ENCODE data around the gene TNS1. TPM values are rescaled to one million over a fixed set of nuclear protein-coding genes. Genes with fewer than 3 reads are reported as not detected.

TNS1 gene
- total RNA-seq, 1 experiment from 2014 or later: 6.2 TPM

DNA sequence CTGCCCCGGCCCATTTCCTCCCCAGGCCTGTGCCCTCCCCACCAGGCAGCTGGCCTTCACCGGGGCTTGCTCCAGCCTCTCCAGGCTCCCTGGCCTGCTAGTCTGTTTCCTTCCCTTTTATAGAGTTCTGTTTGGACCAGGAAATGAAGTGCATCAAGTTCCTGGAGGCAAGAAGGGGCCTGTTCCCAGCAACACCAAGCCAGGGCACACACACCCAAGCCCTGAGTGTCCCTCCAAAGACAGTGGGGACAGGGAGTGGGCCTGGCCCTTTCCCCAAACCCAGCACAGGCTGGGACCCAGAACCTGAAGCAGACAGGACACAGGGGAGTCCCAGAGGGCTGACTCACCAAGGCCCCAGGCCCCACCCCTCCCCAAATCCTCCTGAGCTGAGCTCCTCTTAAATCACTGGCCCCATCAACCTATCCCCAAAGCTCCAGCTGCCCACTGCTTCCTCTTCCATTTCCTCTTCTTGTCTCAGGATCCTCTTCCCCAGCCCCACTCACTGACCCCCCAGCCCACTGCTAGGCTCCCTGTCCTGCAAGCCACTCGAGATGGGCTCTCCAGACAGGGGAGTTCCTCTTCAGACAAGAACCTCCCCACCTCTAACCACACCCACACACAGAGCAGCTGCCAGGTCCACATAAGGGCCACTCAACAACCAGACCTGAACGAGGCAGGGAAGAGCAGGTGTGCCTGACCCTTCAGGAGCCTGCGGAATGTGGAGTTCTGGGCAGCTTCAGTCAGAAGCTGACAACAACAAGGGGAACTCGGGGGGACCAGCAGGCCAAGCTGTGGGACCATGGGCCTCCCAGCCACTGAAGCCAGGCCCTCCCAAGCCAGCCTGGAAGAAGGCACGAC, 74.2 kb downstream of the TNS1 start:
- ATAC-seq: no peak
- ChIA-PET RAD21 (ENCODE audit: low non-redundant PET in 1 of 2, low total read pairs in 2 of 2, uncharacterized antibody in 2 of 2, unreplicated experiment in 2 of 2) (no interaction called here), POLR2A (no interaction called here), CTCF (no interaction called here)
- no peaks in the 10 kb centered on the region for H3K9me2 ChIP-seq (ENCODE audit: insufficient read depth)
- H3K27ac ChIP-seq (ENCODE audit: low read depth, low read length): no peak overlapping the region
- no peak overlapping the region for H2AFZ ChIP-seq (ENCODE audit: low read depth, low read length, poor library complexity, severe bottlenecking)
- TF ChIP-seq CBX3 (IDR thresholded peaks at IDR 0.05; ENCODE audit: low read depth) (no peak), SIN3A (IDR thresholded peaks at IDR 0.05; ENCODE audit: low read depth) (no peak)
- no peak for DNase-seq (ENCODE audit: low read depth, low spot score)
- no peaks in the 10 kb centered on the region for H3K27me3 ChIP-seq (ENCODE audit: insufficient read depth, low read length)
- H3K4me3 ChIP-seq (replicated peaks in 1 of 2; ENCODE audit: low read depth in 1 of 2, low read length in 2 of 2): no peak overlapping the region
- intact Hi-C loops (cut with micrococcal nuclease): no loop called here
- H4K20me1 ChIP-seq (ENCODE audit: insufficient read depth): no peaks in the 10 kb centered on the region
- H3K79me2 ChIP-seq (ENCODE audit: insufficient read depth, low read length): no peaks in the 10 kb centered on the region
- no peaks in the 10 kb centered on the region for H3K4me1 ChIP-seq (ENCODE audit: control insufficient read depth in 1 of 2, insufficient read depth in 2 of 2, low read length in 2 of 2)
- H3K9ac ChIP-seq (ENCODE audit: low read length): no peak overlapping the region
- BruUV-seq (replicated peaks): no TSS peak
- H3K9me3 ChIP-seq (ENCODE audit: control insufficient read depth in 1 of 2, insufficient read depth in 1 of 2, low read depth in 1 of 2, low read length in 2 of 2): no peaks in the 10 kb centered on the region
- H3K4me2 ChIP-seq (ENCODE audit: low read length): no peak overlapping the region
- no peaks in the 10 kb centered on the region for H3K36me3 ChIP-seq (ENCODE audit: control insufficient read depth in 1 of 2, insufficient read depth in 2 of 2, low read length in 2 of 2)

DNA sequence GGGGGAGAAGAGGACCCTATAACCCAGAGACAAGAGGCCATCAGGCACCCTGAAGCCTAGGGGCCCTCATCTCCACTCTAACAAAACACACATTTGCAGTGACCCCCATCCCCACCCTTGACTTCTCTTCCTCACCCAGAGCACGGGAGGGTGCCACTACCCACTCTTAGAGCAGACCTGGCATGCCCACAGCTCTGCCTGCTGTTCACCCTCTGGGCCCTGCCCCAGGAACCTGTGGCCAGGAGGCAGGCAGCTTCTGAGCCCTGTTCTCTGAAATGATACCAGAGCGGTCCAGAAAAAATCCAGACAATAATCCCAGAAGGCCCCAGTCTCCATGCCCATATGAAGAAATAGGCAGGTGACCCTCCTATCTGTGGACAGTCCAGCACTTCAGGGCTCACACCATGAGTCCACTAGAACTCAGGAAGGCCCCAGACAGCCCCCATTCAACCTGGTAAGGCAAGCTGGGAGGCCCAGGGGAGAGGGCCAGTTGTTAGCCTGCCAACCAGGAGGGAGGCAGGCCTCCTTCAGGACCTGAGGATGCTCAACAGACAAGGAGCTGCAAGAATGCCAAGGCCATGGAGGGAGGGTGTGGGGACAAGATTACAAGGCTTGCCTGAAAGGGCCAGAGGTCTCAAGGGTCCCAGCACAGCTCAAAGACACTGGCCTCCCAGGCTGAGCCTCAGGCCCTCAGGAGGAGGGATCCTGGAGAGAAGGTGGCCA, 75.0 kb downstream of the TNS1 start:
- CTCF ChIA-PET: no interaction called here
- TF ChIP-seq YY1 (IDR thresholded peaks at IDR 0.05; ENCODE audit: extremely low read depth, insufficient replicate concordance, low read depth, low read length) (no peak), ZBTB33 (IDR thresholded peaks at IDR 0.05; ENCODE audit: extremely low read depth, insufficient replicate concordance, low read length) (no peak)
- H3K36me3 ChIP-seq (ENCODE audit: control insufficient read depth in 1 of 2, insufficient read depth in 2 of 2, low read length in 2 of 2): no peaks in the 10 kb centered on the region
- no peak overlapping the region for H3K27ac ChIP-seq (ENCODE audit: low read depth, low read length)
- no peak overlapping the region for H3K9ac ChIP-seq (ENCODE audit: low read length)
- POLR2A ChIA-PET: no interaction called here
- ATAC-seq: no peak
- intact Hi-C loops (cut with micrococcal nuclease): no loop called here
- H3K4me3 ChIP-seq (replicated peaks in 1 of 2; ENCODE audit: low read depth in 1 of 2, low read length in 2 of 2): no peak overlapping the region
- no peaks in the 10 kb centered on the region for H3K79me2 ChIP-seq (ENCODE audit: insufficient read depth, low read length)
- no TSS peak for BruUV-seq (replicated peaks)
- no peaks in the 10 kb centered on the region for H3K9me2 ChIP-seq (ENCODE audit: insufficient read depth)
- H3K4me2 ChIP-seq (ENCODE audit: low read length): no peak overlapping the region
- H4K20me1 ChIP-seq (ENCODE audit: insufficient read depth): no peaks in the 10 kb centered on the region
- no peaks in the 10 kb centered on the region for H3K27me3 ChIP-seq (ENCODE audit: insufficient read depth, low read length)
- no peaks in the 10 kb centered on the region for H3K9me3 ChIP-seq (ENCODE audit: control insufficient read depth in 1 of 2, insufficient read depth in 1 of 2, low read depth in 1 of 2, low read length in 2 of 2)
- RAD21 ChIA-PET (ENCODE audit: low non-redundant PET in 1 of 2, low total read pairs in 2 of 2, uncharacterized antibody in 2 of 2, unreplicated experiment in 2 of 2): no interaction called here
- no peak for DNase-seq (ENCODE audit: low read depth, low spot score)
- H3K4me1 ChIP-seq (ENCODE audit: control insufficient read depth in 1 of 2, insufficient read depth in 2 of 2, low read length in 2 of 2): no peaks in the 10 kb centered on the region
- no peak overlapping the region for H2AFZ ChIP-seq (ENCODE audit: low read depth, low read length, poor library complexity, severe bottlenecking)

Data from HCT116 (cell line).